ENCODE data around the gene DUSP14.
A peak's percentile ranks its signal among the peaks of the same experiment; 100 is the strongest.
"Not testable (repeated sequence)": the region's sequence is repeated elsewhere in the genome, so short reads cannot be mapped to it uniquely, and the experiment has no call there.

DUSP14 gene

GRCh38 chr17:37485938-37486570 is 3.6 kb upstream of the DUSP14 start:
- DNase-seq = no peak

DNA sequence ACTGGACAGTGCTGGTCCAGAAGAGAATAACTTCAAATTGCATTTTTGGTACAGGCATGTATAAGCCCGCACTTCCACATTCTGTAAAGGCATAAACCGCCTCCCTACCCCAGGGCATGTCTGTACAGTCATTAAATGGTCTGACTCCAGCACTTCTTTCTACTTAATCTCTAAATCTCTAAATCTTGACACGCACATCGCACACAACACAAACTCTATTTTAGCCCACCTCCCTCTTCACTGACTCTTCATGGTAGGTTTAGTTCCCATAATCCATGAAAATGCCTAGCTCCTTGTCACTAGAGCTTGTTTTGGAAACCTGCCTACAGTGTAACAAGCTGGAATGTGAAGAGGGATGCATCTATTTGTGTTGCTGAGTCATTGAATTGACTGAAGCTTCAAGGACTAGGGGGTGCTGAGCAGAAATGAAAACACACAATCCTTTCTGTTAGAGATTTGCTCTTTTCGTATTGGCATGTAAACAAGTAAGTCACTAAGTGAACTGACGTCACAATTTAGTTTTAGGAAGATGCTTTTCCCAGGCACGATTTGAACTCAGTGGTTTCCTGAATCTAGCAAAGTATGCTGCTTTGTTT is 1.6 kb upstream of the DUSP14 start:
- peak; percentile 58 for DNase-seq

DNA sequence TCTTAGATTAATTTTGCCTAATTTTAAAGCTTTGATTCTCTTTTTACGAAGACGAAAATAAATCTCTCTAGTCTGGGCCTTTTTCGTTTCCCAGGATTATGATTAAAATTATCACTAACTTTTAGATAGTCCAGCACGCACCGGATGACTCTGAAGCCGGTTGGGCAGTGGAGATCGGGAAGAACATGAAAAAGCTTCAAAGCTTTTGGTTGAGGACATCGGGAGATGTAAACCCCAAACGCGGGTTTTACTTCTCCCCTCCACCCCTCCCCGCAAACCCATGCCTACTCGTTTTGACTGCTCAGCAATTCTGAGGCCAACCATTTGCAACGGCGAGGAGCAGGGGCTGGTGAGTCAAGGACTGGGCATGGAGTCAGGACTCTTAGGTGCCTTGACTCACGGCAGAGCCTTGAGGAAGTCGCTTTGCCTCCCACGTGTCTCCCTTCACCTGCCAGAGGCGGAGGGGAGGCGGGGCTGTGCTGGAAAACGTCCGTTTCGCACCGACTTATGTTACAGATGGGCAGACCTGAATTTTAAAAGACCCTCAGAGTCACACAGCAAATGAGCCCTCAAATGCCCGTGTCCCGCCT is 989 bp upstream of the DUSP14 start:
- peak; percentile 60 for DNase-seq

DNA sequence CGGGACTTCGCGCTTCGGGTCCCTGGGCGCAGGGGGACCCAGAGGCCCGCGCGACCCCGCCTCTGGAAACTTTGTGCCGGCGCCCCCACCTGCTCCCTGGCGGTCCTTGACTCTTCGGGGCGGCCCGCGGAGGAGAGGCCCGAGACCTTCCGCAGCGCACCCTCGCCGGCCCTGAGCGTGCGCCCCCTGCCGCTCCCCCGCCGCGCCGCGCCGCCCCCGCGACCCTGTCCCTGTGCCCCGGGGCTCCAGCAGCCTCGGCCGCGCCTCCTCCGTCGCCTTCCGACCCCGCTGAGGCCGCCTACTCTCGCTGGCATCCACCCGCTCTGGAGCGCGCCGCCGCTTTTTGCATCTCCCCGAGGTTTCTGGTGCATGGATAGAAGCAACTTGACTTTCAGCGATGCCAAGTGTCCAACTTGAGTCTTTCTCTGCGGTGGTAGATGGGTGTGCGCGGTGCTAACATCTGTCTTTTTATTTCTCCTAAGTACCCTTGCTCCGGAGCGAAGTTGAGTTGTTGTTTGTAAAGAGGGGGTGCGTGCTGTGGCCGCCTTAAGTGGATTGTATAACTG is 414 bp downstream of the DUSP14 start:
- peak; percentile 74 for DNase-seq

DNA sequence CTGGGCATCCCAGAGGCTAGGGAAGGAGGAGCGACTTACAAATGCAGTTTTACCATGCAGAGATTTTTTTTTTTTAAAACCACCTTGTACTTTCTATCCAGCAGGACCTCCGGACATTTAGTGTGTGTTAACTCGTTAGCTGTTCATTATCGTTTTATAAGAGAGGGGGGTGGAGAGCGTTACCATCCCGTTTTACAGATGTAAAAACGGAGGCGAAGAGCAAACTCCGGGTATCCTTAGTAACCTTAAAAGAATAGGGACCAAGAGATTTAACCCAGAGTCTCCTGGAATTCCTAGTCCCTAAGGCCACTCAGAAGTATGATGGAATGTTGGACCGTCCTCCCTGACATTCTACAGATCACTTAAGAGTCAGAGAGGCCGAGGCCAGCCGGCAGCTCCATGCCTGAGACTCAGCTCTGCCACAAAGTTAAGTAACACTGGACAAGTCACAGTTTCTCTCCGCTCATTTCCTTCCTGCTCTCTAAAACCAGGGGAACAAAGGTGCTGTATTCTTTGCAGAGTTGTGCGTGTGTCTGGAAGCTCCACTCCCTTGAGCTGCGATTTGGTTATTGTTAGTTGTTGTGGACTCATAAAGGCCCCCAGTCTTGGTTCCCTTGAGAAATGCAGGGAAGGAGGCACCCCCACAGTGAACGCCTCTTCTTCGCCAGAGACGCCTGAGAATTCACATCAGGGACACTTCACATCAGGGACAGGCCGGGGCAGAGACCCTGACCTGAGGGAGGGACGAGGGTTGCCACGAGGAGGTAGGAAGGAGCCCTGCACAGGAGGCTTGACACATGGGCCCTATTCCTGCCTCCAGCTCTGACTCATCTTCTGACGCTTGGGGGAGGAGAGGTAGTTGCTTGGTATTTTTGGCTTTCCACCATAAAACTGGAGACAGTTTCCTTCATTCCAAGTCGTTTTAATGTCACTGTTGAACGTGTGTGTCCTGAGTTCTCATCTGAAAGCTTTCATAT is 1.2 kb downstream of the DUSP14 start:
- peak; percentile 73 for DNase-seq

DNA sequence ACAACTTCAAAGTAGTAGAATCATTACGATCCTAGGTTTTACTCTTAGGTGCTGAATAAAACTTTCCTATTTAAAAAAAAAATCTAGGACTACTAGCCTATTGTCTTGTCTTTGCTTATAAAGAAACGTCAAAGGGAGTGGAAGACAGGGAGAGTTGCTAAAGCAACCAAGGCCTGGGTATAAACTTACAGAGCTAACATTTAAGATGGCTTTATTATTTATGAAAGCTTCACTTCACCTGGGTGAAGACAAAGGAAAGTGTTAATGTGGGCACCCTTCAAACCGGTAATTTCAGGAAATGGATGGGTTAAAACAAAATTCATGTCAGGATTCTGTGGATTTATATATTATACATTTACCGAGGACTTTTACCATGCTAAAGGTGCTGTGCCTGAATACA is 2.5 kb downstream of the DUSP14 start:
- no peak for DNase-seq

DNA sequence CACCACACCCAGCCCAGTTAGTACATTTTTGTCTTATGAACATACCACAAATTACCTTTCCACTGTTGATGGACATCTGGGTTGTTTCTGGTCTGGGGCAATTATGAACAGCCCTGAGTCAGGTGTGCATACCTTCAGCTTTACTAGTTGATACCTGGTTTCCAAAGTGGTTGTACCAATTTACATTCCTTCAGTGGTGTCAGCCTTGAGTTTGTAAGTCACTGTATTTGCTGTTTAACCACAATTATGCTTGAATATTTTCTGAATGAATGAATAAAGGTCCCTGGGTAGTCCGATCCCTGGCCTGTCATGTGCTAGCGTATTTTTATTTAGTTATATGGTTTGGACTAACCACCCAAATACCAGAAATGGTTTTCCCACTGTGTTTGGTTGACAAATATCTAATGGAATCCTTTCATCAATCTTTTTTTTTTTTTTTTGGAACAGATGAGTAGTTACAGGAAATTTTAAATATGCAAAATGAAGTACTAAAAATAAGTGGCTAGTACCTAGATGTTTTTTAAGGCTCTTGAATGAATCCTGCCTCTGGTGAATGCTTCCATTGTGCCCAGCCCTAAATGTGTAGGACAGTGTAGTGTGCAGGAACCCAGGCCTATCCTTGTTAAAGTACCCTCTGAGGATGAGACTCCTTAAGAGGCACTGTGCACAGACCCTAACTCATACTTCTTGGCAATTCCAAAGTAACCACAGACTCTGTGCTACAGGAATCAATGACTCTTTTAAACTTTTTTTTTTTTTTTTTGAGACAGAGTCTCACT is 3.7 kb downstream of the DUSP14 start:
- no peak for DNase-seq

- DNase-seq = no peak
Observed at GRCh38 chr17:37494401-37494831, 4.7 kb downstream of the DUSP14 start.

GRCh38 chr17:37494971-37495370 is 5.3 kb downstream of the DUSP14 start:
- no peak for DNase-seq

GRCh38 chr17:37500378-37500777 is 10.7 kb downstream of the DUSP14 start:
- DNase-seq = no peak

DNA sequence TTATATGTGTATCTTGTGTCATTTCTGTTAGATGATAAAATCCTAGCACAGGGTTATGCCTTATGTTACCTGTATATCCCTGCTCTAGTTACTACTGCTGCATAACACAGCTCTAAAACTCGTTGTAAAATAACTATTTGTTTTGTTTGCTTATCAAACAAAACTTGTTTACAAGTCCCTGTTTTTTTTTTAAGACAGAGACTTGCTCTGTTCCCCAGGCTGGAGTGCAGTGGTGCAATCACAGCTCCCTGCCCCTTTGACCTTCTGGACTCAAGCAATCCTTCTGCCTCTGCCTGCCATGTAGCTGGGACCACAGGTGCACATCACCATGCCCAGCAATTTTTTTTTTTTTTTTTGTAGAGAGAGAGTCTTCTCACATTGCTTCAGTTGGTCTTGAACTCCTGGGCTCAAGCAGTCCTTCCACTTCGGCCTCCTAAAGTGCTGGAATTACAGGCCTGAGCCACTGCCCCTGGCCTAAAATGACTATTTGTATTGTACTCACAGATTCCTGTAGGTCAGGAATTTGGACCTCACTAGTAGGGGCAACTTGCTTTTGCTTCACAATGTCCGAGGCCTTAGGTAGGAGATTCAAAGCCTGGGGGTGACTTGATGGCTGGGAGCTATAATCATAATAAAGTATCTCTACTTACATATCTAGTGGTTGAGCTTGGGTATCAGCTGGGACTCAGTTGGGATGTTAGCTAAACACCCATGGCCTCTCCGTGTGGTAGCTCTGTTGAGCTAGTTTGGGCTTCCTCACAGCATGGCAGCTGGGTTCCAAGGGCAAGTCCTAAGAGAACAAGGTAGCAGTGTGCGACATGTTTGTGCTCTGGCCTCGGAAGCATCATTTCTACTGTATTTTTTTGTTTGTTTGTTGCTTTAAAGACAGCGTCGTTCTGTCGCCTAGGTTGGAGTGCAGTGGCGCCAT is 12.6 kb downstream of the DUSP14 start:
- no peak for DNase-seq

GRCh38 chr17:37503148-37503547 is 13.5 kb downstream of the DUSP14 start:
- DNase-seq = no peak

DNA sequence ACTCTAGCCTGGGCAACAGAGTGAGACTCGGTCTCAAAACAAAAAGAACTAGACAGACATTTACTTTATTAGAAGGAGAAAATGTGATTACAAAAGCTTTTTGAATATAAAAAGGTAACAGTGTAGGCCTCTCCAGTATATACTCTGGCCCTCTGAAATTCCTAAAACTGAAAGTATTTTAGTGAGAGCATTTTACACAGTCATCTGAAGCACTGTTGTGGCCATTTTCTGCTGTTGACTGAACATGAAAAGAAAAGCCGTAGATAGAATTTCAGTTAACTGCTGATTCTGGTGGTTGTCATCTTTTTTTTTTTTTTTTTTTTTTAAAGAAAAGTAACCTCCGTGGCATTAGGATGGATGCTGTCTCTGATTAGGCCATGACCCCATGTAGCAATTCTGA is 15.6 kb downstream of the DUSP14 start:
- no peak for DNase-seq

- peak; percentile 71 for DNase-seq
Observed at GRCh38 chr17:37506678-37507077, 17.0 kb downstream of the DUSP14 start.

- no peak for DNase-seq
Observed at GRCh38 chr17:37507111-37507510, 17.4 kb downstream of the DUSP14 start.

DNA sequence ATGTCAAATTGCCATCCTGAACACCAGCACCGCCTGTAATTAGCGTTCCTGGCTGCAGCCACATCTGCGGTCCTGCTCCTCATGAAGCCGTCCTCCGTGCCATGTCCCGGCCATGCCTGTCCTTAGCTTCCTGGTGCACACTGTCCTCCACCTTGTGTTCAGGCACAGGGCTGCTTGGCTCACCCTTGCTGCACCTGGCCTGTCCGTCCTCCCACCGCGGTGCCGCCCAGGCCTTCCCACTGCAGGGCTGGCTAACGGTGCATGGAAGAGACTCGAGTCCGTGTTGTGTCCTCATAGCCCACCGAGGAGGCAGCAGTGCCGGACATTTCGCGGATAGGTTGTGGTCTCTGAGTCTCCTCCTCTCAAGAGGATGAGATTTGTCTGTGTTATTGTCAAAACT is 20.4 kb downstream of the DUSP14 start:
- DNase-seq = no peak

- DNase-seq = not testable (repeated sequence)
Observed at GRCh38 chr17:37511642-37512041, 22.0 kb downstream of the DUSP14 start.

- DNase-seq = no peak
Observed at GRCh38 chr17:37512442-37513068, 22.9 kb downstream of the DUSP14 start.

DNA sequence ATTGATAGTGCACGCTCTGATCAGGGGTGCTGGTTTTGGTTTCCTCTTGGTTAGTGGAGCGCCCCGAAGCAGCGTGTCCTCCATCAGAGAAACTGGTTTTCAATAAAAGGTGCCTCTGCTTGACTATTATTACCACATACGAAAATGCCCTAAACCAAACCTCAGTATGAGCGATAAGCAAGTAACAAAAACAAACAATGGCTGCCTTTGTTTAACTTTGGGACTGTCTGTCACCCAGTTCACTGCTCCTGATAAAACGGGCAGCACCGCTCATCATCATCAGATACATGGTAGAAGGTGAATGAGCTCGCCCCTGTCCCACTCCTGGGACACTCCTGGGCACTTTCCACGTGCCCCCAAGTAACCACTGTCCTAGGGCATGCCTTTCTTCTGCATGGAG is 24.0 kb downstream of the DUSP14 start:
- no peak for DNase-seq

GRCh38 chr17:37516127-37516571 is 26.5 kb downstream of the DUSP14 start:
- DNase-seq = no peak
